ENCODE results near the gene RAP1A. TPM values are rescaled to one million over a fixed set of nuclear protein-coding genes. Genes with fewer than 3 reads are reported as not detected.

The RAP1A gene
- total RNA-seq, 1 experiment from 2014 or later = 26.7 TPM

DNA sequence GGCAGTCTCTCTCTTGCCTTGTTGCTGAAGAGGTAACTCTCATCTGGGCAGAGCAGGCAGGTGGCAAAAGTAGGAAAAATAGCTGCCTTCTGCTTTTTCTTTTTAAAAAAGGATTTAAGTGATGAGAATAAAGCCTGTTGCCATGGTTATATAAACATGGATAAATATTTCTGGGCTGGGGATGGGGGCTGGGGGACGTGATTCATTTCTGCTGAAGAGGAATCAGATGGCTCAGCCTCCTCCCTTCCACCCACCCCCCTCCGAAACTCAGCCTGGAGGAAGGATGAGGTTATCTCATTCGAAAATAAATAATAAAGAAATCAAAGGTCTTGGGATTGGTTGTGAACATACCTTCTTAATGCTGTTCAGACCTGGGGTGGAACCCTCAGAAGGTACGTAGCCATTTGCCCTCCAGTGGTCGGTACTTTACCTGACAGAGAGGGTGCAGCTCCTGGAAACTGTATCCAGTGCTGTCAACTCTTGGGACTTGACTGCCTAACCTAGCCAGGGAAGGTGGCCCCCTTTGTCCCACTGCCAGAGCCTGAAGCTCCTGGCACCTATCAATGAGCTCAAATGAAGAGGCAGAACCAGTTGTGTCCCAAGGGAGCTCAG, 123.5 kb downstream of the RAP1A start:
- Mint-ChIP-seq H3K4me1 (peaks cover 17 to 20% of the 10 kb centered on the region in 2 experiments), H3K27me3 (ENCODE audit: low read depth) (peaks cover 36% of the 10 kb centered on the region), H3K9me3 (no peaks in the 10 kb centered on the region; a peak in 2 of 5 replicates), H3K36me3 (ENCODE audit: insufficient read depth in 1 of 3, low read depth in 3 of 3) (no peaks in the 10 kb centered on the region), H3K27ac (no peak overlapping the region), H3K4me3 (no peak overlapping the region)
- DNase-seq = no peak
- Histone ChIP-seq H3K56ac (ENCODE audit: insufficient read length, low read depth, low read length) (no peak overlapping the region), H2AK5ac (ENCODE audit: insufficient read length, low read length) (no peak overlapping the region), H3K23me2 (ENCODE audit: insufficient read length, low read depth, low read length, poor library complexity, severe bottlenecking) (peaks cover 12% of the 10 kb centered on the region), H4K20me1 (ENCODE audit: control insufficient read depth, insufficient read depth, insufficient read length) (no peaks in the 10 kb centered on the region), H2BK15ac (ENCODE audit: low read depth, low read length) (no peak overlapping the region), H3K23ac (ENCODE audit: insufficient read length, low read depth, low read length) (no peak overlapping the region), H4K91ac (ENCODE audit: insufficient read length, low read depth, low read length) (no peak overlapping the region), H3K79me2 (ENCODE audit: insufficient read depth, low read length) (no peaks in the 10 kb centered on the region), H3K4me2 (ENCODE audit: insufficient read depth, insufficient read length, low read length) (no peak overlapping the region), H3K27me3 (ENCODE audit: insufficient read depth, low read length) (no peaks in the 10 kb centered on the region), H2BK5ac (ENCODE audit: insufficient read length, low read length) (no peak overlapping the region), H3K9me3 (ENCODE audit: control insufficient read depth, low read depth, low read length) (no peaks in the 10 kb centered on the region), H3K18ac (ENCODE audit: insufficient read length, low read depth, low read length) (no peak overlapping the region), H3K14ac (ENCODE audit: insufficient read depth, low read length) (no peak overlapping the region; the same call in 1 of the 2 replicates), H3T11ph (ENCODE audit: low read length) (no peak overlapping the region), H3K9ac (ENCODE audit: extremely low read depth, insufficient read length, low read length) (no peak overlapping the region), H2BK120ac (ENCODE audit: low read depth, low read length, poor library complexity, severe bottlenecking) (no peak overlapping the region), H3K4ac (ENCODE audit: low read depth, low read length) (no peak overlapping the region), H3K27ac (ENCODE audit: insufficient read length, low read depth, low read length) (no peak overlapping the region), H3K4me1 (ENCODE audit: insufficient read depth, low read length) (peaks cover 5% of the 10 kb centered on the region; the same call in 1 of the 2 replicates), H4K5ac (ENCODE audit: insufficient read length, low read depth, low read length) (no peak overlapping the region), H2BK20ac (ENCODE audit: low read depth, low read length, poor library complexity, severe bottlenecking) (no peak overlapping the region), H2AFZ (ENCODE audit: low read length) (no peak overlapping the region), H2BK12ac (ENCODE audit: insufficient read length, low read depth, low read length) (no peak overlapping the region), H3K79me1 (ENCODE audit: insufficient read depth, low read depth, low read length, poor library complexity, severe bottlenecking) (no peaks in the 10 kb centered on the region), H4K8ac (replicated peaks; ENCODE audit: insufficient read length, low read depth, low read length) (no peak overlapping the region)
- WGBS (ENCODE audit: extremely low coverage, insufficient read length, low lambda C conversion rate) = no CpG with 5 or more reads among the region's 5 CpGs
- no peak; the same call in 2 of the 3 replicates for TF ChIP-seq CTCF (conservative IDR thresholded peaks at IDR 0.05)
